Calu3 (cell line): Measurements from ENCODE around the gene UVRAG. TPM values are rescaled to one million over a fixed set of nuclear protein-coding genes. Genes with fewer than 3 reads are reported as not detected.

Experiments used
- BruUV-seq: library from RNA; stranded (reverse); fragments of 400-500 nt; replicated peaks from 2 replicates; lab custom pipeline; 2021; lab: Mats Ljungman, UMichigan
- CTCF ChIA-PET: fragments of 300-600 bp; sonication (Branson Sonifier 250); formaldehyde crosslinking; loops from one replicate; lab custom pipeline; 2022; ENCODE audit warnings: antibody characterized with exemption; lab: Charles Lee
- DNase-seq: peaks from one replicate; pipeline ENCODE4 v3.0.0; 2022
- H3K27ac Mint-ChIP-seq: one replicate; pipeline ENCODE4 v1.8.0; 2022; ENCODE audit warnings: mixed read lengths; ENCODE audit not compliant: unreplicated experiment
- H3K27me3 Mint-ChIP-seq: one replicate; pipeline ENCODE4 v1.8.0; 2022; ENCODE audit warnings: mixed read lengths; ENCODE audit not compliant: unreplicated experiment
- H3K36me3 Mint-ChIP-seq: one replicate; pipeline ENCODE4 v1.8.0; 2022; ENCODE audit warnings: mild to moderate bottlenecking, moderate library complexity, mixed read lengths; ENCODE audit not compliant: insufficient read depth, unreplicated experiment
- H3K4me1 Mint-ChIP-seq: one replicate; pipeline ENCODE4 v1.8.0; 2022; ENCODE audit warnings: mild to moderate bottlenecking, low read depth, mixed read lengths; ENCODE audit not compliant: unreplicated experiment
- H3K4me3 Mint-ChIP-seq: one replicate; pipeline ENCODE4 v1.8.0; 2022; ENCODE audit warnings: mild to moderate bottlenecking, low read depth, moderate library complexity, mixed read lengths; ENCODE audit not compliant: unreplicated experiment
- H3K9me3 Mint-ChIP-seq: one replicate; pipeline ENCODE4 v1.8.0; 2022; ENCODE audit warnings: low read depth, mixed read lengths; ENCODE audit not compliant: unreplicated experiment
- intact Hi-C: fragments of 100-400 bp; cut with micrococcal nuclease; formaldehyde crosslinking; loops from one replicate; pipeline ENCODE4 v1.10.0; 2022; ENCODE audit not compliant: unreplicated experiment
- total RNA-seq: library from RNA; stranded (reverse); gene quantifications from 2 replicates; pipeline ENCODE4 v1.2.3, GENCODE V29; 2022
- TF ChIP-seq, protein P1 (sequence below): fragments of 200-600 bp; IDR thresholded peaks from one replicate; pipeline ENCODE4 v1.8.0; 2022; ENCODE audit warnings: antibody characterized with exemption; ENCODE audit not compliant: unreplicated experiment

The UVRAG gene
- total RNA-seq, 1 experiment from 2014 or later = 18.5 TPM

DNA sequence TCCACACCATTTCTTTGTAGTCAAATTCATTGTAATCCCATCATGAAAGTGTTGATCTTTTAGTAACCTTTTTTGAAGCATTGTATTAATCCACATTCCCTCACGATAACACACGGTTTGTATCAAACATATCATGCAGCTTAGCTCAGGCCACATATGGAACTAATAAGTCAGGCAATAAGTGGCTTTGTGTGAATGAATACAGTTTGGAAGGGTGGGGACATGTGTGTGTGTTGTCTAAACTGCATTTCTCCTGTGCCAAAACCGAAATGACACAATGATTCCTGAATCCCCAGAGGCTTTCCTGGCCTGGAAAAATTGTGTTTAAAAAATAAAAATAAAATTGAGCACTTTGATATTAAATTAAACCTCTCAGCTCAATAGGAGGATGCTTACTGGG lies 293.0 kb downstream of the UVRAG start:
- intact Hi-C loops = no loop called here
- DNase-seq = no peak
- H3K27ac Mint-ChIP-seq = no peak overlapping the region
- no peak overlapping the region for H3K4me3 Mint-ChIP-seq
- no TSS peak for BruUV-seq
- CTCF ChIA-PET = no interaction called here
- H3K36me3 Mint-ChIP-seq = no peaks in the 10 kb centered on the region
- no peaks in the 10 kb centered on the region for H3K4me1 Mint-ChIP-seq
- TF ChIP-seq, protein P1, sequence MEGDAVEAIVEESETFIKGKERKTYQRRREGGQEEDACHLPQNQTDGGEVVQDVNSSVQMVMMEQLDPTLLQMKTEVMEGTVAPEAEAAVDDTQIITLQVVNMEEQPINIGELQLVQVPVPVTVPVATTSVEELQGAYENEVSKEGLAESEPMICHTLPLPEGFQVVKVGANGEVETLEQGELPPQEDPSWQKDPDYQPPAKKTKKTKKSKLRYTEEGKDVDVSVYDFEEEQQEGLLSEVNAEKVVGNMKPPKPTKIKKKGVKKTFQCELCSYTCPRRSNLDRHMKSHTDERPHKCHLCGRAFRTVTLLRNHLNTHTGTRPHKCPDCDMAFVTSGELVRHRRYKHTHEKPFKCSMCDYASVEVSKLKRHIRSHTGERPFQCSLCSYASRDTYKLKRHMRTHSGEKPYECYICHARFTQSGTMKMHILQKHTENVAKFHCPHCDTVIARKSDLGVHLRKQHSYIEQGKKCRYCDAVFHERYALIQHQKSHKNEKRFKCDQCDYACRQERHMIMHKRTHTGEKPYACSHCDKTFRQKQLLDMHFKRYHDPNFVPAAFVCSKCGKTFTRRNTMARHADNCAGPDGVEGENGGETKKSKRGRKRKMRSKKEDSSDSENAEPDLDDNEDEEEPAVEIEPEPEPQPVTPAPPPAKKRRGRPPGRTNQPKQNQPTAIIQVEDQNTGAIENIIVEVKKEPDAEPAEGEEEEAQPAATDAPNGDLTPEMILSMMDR = no peak
- H3K27me3 Mint-ChIP-seq = no peaks in the 10 kb centered on the region
- H3K9me3 Mint-ChIP-seq = no peaks in the 10 kb centered on the region

DNA sequence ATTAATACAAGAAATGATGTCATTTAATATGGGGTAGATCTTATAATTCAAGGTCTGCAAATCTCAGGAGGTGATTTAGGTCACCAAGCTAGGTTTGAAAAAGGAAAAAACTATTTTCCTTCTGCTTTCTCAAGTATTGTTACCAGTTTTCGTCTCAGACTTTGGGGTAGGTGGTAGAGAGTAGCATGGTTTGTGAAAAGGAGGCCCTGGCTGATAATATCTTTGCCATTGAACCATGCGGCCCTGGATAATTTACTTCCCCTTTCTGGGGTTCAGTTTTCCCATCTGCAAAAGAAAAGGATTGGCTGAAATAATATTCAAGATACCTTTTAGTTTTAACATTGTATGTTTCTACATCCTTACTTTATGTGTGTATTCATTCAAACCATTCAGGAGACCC lies 299.2 kb downstream of the UVRAG start:
- BruUV-seq = no TSS peak
- Mint-ChIP-seq H3K9me3 (no peaks in the 10 kb centered on the region), H3K36me3 (no peaks in the 10 kb centered on the region), H3K4me1 (no peaks in the 10 kb centered on the region), H3K27me3 (no peaks in the 10 kb centered on the region), H3K4me3 (no peak overlapping the region), H3K27ac (no peak overlapping the region)
- TF ChIP-seq, protein P1 = no peak
- CTCF ChIA-PET = no interaction called here
- intact Hi-C loops = no loop called here
- DNase-seq = no peak

GRCh38 chr11:76115555-76115954 lies 300.5 kb downstream of the UVRAG start:
- no TSS peak for BruUV-seq
- H3K27ac Mint-ChIP-seq = no peak overlapping the region
- TF ChIP-seq, protein P1 = no peak
- H3K9me3 Mint-ChIP-seq = no peaks in the 10 kb centered on the region
- CTCF ChIA-PET = no interaction called here
- DNase-seq = no peak
- H3K27me3 Mint-ChIP-seq = no peaks in the 10 kb centered on the region
- H3K4me3 Mint-ChIP-seq = no peak overlapping the region
- no peaks in the 10 kb centered on the region for H3K4me1 Mint-ChIP-seq
- intact Hi-C loops = no loop called here
- no peaks in the 10 kb centered on the region for H3K36me3 Mint-ChIP-seq

DNA sequence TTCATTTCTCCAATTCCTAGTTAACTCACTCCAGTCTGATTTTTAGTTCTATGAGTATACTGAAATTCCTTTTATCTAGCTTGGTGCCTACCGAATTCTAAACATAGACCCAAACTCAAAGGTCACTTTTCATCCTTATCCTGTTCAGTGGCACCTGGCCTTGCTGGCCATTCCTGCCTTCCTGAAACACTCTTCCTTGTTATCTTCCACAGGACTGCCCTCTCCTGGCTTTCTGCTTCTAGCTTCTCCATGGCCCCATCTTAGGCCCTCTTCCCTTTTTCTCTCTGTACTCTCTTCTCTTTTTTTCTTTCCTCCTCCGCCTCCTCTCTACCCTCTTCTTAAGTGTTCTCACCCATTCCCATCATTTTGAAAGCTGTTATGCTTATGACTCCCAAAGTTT lies 304.0 kb downstream of the UVRAG start:
- Mint-ChIP-seq H3K9me3 (no peaks in the 10 kb centered on the region), H3K4me1 (no peaks in the 10 kb centered on the region), H3K27ac (no peak overlapping the region), H3K36me3 (no peaks in the 10 kb centered on the region), H3K4me3 (no peak overlapping the region), H3K27me3 (no peaks in the 10 kb centered on the region)
- intact Hi-C loops = no loop called here
- no TSS peak for BruUV-seq
- CTCF ChIA-PET = no interaction called here
- no peak for DNase-seq
- TF ChIP-seq, protein P1 = no peak
